GM21529 (cell line): ENCODE results near the gene ERBB3.

Experiments used
- ATAC-seq: cut with Tn5 transposase; IDR thresholded peaks from one replicate; pipeline ENCODE4 v1.9.1; 2021; ENCODE audit not compliant: unreplicated experiment

ERBB3 gene

DNA sequence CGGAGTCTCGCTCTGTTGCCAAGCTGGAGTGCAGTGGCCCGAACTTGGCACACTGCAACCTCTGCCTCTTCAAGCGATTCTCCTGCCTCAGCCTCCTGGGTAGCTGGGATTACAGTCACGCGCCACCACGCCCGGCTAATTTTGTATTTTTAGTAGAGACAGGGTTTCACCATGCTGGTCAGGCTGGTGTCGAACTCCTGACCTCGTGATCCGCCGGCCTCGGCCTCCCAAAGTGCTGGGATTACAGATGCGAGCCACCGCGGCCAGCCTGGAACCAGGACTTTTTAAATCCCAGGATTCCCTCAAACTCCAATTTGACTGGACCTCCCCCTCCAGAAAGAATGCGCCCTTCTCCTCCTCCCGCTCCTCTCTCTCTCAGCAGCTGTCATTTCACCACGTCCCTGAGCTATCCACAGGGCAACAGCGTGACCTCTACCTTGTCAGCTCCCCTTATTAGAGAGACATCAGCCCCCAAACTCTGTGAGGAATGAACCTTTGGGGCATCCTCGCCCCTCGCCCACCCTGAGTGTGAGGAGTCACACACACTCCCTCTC lies 50.1 kb downstream of the ERBB3 start:
- no peak for ATAC-seq

DNA sequence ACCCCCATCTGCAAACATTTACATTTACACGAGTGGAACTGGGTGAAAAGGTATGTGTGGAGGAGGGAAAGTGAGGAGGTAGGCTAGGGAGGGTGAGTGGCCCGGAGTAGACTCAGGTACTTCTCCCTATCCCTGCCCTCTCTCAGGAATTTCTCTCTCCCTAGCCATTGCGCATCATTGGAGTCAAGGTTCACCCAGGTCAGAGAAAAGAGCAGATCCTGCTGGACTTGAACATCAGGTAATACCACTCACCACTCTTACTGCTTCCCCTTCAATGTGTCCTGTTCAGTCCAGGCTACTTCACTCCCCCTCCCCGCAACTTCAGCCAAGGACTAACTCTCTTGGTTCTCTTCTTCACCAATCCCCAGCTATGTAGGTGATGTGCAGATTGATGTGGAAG lies 50.9 kb downstream of the ERBB3 start:
- ATAC-seq: no peak

DNA sequence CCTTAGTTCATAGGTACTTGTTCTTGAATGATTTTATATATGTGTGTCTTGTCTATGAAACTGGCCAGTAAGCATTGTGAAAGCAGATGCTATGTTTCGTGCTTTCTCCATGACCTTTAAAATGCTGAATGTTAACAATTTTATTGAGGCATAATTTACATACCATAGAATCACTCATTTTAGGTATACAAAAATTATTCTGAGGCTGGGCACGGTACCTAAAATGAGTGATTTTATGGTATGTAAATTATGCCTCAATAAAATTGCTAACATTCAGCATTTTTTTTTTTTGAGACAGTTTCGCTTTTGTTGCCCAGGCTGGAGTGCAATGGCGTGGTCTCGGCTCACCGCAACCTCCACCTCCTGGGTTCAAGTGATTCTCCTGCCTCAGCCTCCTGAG lies 54.9 kb downstream of the ERBB3 start:
- ATAC-seq: no peak

DNA sequence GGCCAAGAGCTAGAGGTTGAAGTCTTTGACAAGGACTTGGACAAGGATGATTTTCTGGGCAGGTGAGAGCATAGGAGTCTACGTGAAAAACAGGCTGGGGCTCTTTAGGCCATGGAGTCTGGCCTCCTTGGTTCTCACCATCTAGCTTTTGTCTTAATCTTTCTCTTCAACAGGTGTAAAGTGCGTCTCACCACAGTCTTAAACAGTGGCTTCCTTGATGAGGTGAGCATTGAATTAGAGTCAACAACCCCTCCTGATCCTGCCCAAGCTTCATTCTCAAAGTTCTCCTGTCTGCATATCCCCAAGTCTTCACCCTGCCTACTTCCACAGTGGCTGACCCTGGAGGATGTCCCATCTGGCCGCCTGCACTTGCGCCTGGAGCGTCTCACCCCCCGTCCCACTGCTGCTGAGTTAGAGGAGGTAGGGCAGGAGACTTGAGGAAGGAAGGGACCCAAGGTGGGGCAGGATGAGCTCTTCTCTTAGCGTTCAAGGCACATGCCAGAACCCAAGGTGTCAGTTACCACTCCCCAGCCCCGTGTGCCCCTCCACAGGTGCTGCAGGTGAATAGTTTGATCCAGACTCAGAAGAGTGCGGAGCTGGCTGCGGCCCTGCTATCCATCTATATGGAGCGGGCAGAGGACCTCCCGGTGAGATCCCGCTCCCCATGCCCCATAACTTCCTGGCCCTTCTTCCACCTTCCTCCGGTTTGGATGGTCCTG lies 58.0 kb downstream of the ERBB3 start:
- no peak for ATAC-seq

DNA sequence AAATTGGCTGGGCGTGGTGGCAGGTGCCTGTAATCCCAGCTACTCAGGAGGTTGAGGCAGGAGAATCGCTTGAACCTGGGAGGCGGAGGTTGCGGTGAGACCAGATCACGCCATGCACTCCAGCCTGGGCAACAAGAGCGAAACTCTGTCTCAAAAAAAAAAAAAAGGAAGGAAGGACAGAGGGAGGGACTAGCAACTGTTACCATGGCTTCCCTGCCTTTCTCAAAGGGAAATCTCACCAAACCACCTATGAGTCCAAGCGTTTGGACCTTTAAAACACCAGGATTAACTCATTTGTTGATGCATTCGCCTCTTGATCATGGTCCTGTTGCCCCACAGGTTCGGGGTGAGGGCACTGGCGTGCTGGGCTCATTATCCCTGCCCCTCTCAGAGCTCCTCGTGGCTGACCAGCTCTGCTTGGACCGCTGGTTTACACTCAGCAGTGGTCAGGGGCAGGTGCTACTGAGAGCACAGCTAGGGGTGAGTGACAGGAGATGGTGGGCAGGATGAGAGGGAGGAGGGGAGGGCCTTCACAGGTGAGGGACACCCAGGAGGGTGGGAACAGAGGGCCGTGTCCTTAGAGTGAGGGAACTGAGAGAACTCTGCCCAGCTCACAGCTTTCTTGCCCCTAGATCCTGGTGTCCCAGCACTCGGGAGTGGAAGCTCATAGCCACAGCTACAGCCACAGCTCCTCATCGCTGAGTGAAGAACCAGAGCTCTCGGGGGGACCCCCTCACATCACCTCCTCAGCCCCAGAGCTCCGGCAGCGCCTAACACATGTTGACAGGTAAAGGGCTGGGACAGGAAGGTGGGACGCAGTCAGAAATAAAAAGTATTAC lies 62.2 kb downstream of the ERBB3 start:
- ATAC-seq: no peak

DNA sequence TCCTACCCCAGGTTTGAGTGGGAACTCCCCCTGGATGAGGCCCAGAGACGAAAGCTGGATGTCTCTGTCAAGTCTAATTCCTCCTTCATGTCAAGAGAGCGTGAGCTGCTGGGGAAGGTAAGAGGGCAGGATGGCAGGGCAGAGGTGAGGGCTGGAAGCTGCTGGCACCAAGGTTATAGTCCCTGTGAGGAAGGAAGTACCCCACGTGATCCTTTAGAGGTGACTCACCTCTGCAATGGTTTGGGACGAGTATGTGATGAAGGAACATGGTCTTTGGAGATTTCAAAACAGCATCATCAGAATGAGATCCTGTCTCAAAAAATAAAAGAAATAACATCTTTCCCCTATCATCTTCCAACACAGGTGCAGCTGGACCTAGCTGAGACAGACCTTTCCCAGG lies 63.3 kb downstream of the ERBB3 start:
- no peak for ATAC-seq

DNA sequence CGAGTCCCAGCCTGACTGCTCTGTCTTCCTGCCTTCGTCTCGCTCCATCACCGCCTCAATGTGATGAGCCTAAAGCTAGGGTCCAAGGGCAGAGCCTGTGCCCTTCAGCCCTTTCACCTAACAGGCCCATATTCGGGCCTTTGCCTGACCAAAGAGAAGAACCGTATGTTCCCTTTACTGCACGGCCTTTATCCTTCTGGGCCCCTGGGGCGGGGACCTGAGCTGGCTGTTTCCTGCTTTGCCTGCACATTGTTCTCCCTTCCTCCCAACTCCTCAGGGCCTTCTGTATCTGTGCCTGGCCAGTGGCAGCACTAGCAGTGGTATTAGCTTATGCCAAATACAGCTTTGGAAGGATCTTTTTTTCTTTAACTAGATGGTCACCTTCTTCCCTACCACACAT lies 63.9 kb downstream of the ERBB3 start:
- ATAC-seq: no peak

DNA sequence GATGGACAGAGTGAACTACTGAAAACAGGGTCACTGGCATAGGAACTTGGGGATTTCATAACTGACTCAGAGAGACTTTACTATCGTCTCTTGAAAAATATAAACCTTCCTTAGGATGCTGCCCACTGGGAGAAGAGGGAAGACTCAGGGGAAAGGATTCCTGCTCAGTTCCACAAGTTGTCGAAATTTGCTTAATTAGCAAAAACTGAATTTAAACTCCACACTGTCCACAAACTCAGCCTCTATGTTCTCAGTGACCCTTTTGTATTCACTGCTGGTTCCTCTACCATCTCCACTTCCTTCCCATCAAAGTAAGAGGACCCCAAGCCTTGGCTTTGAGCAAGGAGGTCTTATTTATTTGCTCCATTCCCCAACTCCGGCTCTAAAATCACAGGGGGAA lies 65.3 kb downstream of the ERBB3 start:
- ATAC-seq: no peak

DNA sequence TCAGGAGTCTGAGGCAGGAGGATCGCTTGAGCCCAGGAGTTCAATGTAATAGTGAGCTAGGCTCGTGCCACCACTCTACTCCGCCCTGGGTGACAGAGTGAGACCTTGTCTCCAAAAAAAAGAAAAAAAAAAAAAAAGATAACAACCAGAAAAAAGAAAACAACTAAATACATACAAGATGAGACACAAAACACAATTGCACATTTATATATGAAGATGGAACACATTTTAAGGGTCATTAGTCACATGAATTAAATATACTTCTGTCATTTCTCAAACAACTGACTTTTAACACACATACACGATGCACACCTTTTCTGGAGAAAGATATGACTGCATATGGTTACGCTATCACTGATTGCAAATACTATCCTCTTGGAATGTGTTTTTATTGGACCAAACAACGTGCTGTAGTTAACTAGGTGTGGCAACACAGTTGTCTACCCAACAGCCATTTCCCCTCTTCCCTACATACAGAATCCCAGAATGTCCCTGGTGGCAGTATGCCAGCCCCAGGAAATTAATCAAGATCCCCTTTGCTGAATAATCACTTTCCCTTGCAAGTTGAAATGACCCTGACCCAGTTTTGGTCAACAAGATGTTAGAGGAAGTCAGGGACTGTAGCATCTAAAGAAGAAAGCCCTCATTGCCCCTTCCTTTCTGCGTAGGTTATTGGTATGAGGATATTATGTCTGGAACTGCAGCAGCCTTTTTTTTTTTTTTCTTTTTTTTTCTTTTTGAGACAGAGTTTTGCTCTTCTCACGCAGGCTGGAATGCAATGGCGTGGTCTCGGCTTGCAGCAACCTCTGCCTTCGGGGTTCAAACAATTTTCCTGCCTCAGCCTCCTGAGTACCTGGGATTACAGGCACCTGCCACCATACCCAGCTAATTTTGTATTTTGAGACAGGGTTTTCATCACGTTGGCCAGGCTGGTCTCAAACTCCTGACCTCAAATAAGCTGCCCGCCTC lies 66.8 kb downstream of the ERBB3 start:
- no peak for ATAC-seq

DNA sequence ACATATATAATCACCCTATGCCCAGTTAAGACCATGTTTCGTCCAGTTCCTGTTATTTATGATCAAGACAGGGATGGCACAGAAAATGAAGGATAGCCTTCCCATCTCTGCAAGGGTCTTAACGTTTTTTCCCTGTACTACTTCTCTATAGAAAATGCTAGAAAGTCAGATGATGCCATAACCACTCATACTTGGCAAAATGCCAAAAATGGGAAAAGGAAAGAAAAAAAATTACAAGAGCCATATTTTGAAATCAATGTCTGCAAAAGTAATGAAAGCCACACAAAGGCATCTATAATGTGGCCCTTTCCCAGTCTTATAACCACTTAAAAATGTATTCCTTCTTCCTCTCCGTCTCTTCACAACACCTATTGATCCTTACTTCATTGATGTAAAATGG lies 70.6 kb downstream of the ERBB3 start:
- no peak for ATAC-seq

DNA sequence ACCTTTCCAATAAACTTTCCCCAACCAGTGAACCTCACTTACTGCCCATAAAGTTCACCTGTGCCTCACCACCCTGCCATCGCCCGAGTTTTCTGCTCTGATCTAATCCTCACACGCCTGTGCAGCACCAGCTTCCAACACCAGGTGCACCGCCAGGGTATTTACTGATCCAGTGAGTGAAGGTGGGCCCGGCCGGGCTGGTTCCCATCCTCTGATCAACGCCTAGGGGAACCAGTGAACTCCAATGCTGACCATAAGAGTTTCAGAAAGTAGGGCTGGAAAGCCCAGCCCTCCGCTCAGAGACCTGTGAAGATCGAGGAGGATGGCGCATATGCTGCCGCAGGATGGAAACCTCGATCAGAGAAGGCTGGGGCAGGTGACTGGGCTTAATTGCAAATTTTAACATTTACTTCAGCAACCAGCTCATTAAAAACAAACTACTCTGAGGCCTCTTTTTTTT lies 71.7 kb downstream of the ERBB3 start:
- peak; percentile 47 for ATAC-seq

DNA sequence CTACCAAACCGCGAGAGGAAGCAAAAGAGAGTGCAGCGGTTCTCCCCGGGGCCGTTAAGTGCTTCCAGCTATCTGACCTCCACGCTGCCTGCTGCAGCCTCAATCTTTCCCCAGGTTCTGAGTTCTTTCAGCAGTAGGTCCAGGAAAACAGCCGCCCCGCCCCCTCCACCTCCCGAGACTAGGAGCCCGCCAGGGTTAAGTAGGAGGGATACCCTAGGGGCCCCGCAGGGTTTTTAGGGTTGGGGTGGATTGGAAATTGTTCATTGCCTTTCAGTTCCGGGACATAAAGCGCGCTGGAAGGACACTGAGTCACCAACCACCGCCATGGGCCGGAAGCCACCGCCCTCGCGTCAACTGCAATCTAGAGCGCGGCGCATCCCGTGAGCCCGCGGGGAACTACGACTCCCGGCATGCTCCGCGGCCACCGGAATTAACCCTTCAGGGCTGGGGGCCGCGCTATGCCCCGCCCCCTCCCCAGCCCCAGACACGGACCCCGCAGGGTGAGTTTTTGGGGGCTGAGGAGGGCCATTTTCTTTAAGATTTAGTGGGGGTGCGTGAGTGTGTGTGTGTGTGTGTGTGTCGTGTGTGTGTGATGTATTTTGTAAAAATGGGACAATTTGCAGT lies 72.3 kb downstream of the ERBB3 start, which contains the start of gene MYL6B:
TSS of gene MYL6B (plus strand) at position 456 of the 624 bp plus-strand sequence. CDS start 1,332 bp downstream, outside the sequence.
- peak; percentile 85 for ATAC-seq
